HG03108 (cell line): ENCODE measurements around the gene WHRN.

Experiments
- ATAC-seq: cut with Tn5 transposase; IDR thresholded peaks from one replicate; pipeline ENCODE4 v1.9.1; 2021; ENCODE audit warnings: moderate library complexity; ENCODE audit not compliant: unreplicated experiment

WHRN gene

DNA sequence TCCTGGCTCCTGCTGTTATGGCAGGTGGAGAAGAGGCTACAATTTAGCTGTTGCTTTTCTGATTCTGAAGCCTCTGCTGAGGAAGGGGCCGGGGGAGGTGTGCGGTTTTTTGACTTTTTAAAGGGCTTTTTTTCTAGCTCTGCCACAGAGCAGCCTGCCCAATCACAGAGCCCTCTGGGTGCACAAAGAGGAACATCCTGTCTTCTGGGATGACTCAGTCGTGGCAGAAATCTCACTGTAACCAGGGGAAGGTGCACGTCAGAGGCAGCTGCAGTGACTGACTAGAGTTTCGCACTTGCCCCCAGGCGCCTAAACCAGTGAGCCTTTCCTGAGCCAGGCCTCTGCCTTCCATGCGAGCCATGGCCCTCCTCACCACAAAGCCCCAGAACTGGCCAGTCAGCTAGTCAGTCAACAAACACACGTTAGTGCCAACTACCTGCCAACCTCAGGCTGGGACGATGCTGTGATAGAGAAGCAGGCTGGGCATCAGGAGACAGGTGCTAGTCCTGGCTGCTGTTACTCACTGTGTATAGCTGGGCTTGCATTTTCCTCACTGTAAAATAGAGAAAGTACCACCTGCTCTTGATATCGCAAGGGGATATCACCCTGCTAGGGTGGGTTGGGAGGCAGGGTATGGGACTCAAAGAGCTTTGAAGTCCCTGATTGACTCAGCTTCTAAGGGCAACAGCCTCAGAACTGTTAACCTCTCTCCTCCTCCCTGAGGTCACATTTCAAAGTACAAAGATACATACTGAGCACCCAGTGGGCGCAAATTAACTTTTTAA lies 119.7 kb downstream of the WHRN start:
- peak; percentile 72 for ATAC-seq

DNA sequence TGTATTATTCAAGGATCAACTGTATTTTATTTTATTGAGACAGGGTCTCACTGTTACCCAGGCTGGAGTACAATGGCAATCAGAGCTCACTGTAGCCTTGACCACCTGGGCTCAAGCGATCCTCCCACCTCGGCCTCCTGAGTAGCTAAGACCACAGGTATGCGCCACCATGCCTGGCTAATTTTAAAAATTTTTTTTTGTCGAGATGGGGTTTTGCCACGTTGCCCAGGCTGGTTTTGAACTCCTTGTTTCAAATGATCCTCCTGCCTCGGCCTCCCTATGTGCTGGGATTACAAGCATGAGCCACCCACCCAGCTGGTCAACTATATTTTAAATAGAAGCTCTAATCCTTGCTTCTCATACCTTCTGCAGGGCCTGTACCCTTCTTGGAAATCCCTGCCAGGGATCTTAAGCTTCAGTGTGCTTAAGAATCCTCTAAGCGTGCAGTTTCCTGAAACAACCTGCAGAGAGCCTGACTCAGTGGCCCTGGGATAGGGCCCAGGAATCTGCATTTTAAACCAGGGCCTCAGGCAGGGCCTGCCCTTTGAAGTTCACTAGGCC lies 120.4 kb downstream of the WHRN start:
- no peak for ATAC-seq

DNA sequence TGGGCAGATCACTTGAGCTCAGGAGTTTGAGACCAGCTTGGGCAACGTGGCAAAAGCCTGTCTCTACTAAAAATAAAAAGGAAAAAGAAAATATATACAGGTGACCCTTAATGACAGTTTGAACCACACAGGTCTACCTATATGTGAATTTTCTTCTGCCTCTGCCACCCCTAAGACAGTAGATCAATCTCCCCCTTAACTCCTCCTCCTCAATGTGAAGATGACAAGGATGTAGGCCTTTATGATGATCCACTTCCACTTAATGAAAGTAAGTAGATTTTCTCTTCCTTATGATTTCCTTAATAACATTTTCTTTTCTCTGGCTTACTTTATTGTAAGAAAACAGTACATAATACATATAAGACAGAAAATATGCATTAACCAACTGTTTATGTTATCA lies 120.9 kb downstream of the WHRN start:
- ATAC-seq, result no peak

DNA sequence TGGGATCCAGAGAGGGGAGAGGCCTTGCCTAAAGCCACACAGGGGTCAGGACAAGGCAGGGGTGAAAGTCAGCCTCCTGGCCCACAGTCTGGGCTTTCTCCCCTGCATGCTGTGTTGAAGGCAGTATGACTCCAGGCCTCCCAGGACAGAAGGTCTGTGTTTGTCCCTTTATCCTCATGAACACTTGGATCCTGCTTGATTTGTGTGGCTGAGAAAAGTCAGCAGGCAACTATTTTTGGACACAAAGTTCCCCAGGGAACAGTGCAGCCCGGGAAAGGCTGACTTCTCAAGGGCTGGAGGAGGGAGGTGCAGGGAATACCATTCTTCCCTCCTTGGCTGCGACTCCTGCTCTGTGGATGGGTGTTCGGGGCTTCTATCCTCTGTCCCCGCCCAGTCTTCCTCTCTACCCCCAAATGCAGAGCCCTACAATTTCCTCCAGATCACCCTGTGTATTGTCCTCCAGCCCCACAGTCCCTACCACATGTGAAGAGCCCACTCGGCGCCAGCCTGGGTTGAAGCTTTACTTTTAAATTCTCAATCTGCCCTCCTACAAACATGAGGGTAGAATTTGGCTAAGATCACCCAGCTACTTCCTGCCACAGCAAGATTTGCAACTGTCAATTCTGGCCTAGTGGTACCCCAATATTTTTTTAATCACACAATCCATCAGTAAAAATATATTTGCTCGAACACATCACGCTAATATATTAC lies 121.6 kb downstream of the WHRN start:
- no peak for ATAC-seq

DNA sequence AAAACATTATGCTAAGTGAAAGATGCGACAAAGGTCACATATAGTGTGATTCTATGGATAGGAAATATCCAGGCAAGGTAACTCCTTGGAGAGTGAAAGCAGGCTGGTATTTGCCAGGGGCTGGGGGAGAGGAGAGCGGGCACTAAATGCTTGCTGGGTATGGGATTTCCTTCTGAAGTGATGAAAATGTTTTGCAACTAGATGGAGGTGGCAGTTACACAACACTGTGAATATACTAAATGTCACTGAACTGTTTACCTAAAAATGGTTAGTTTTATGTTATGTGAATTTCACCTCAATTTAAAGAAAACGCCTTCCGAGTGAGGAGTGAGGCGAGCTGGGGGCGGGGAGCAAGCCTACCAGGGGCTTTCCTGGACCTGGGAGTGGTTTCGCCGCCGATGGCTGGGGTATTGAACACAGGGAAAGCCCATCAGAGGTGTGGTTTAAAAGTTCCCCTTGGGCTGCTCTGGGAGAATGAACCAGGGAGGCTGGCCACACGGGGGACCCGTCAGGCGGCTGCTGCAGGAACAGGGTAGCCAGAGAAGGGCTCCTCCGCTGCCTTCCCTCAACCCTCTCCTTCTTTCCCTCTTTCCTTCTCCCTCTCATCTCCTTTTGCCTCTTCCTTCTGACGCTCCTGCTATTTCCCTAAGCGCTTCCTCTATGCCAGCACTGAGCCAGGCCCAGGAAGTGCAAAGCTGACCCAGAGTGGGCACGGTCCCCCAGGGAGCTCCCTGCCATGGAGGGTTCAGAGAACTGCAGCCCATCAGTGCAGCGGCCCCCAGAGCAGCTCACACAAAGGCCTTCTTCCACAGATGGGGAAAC lies 122.4 kb downstream of the WHRN start:
- ATAC-seq, result no peak

DNA sequence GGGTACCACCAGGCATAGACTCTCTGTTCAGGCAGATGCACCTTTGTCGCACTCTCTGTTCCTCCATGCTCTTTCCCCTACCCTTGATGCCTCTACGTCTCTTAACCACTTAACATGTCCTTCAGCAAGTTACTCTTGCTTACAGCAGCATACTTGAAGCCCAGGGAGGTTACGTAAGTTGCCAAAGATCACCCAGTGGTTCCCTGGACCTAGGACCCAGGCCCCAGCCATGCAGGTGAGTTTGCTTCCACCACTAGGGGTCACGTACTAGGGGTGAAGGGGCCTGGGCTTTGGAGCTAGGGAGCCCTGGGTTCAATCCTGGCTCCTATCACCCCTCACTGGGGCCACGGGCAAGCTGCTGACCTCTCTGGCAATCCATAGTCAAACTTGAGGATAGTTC lies 126.4 kb downstream of the WHRN start:
- no peak for ATAC-seq

DNA sequence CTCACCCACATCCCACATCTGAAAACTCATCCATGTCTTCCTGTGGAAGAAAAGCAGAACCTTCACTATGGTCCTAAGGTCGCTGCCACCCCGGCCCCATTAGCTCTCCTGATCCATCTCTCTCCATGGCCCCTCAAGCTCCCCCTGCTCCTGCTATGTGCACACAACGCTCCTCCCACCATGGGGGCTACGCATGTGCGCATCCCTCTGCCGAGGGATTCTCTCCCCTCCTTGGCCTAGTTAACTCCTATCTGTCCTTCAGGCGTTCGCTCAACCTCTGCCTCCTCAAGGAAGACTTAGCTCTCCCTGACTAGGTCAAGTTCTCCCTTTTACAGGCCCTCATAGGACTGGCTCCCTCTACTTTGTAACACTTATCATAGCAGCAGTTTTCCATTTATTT lies 127.3 kb downstream of the WHRN start:
- ATAC-seq, result no peak

DNA sequence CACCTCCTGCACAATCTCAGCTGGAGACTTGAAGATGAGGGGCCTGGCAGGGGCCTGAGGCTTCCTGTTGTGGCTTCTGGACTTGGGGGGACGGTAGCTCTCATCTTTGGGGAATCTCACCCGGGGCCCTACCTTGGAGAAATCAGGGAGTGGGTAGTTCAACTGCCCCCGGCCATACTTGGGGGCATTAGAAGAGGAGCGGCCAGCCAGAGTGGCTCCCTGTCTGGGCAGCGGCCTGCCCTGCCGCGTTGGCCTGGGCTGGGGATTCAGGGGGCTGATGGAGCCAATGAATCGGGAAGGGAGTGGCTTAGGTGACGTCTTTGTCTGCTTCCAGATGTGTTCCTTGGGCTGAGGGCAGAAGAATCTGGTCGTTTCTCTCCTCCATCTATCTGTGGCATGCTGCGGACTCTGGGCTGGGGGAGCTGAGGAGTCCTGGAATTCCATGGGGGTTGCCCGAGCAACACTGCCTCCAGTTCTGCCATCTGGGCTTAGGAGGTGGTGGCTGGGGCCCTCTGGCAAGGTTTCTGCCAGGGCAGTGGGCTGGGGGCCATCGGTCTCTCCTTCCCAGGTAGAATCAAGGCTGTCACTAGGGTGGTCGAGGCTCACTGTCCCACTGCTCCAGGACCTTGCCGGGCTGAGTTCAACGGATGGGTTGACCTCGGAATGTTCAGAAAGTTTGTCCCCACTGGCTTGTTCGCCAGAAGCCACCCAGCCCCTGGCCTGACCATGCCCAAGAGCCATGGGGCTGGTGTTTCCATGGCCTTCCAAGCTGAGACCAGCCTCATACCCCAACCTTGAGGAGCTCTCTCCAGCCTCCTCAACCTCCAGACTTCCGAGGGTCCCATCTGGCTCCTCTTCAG lies 128.5 kb downstream of the WHRN start:
- no peak for ATAC-seq

DNA sequence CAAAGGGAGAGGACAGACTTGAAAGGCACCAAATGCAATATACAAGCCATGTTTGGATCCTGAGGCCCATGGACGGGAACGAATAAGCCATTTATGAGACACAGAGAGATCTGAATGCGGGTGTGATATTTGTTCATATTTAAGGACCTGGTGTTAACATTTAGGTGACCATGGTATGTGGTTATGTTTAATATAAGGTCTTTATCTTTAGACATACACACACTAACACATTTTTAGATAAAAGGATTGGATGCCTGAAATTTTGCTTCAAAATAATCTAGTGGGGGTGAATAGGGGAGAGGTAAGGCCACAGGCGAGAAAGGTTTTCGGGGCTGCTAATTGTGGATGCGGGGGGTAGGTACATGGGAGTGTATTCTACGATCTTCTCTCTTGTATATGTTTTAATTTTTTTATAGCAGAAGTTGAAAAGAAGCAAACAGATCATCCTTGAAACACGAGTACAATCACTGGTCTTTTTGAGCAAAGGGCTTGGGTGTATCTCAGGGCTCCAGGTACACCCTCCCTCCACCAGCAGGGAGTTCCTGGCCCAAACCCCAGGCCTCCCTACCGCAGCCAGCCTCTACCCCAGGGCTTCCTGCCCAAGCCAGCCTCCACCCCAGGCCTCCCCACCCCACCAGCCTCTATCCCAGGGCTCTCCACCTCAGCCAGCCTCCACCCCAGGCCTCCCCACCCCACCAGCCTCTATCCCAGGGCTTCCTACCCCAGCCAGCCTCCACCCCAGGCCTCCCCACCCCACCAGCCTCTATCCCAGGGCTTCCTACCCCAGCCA lies 129.7 kb downstream of the WHRN start:
- no peak for ATAC-seq

DNA sequence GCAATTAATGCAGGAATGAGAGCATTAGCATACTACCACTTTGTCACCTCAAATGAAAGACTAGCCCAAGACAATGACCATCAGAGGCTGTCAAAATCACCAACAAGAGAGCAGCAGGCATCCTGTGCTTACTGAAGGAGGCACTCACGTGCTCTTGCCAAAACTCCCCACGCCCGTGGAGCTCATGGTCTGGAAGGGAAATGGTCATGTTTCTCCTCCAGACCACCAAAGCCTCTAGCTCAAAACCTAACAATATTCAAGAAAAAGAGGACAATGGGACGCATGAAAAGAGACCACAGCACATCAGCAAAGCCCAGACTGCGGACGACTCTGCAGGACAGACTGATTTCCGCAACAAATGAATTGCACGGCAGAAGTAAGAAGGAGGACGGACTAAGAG lies 130.3 kb downstream of the WHRN start:
- ATAC-seq, result no peak

DNA sequence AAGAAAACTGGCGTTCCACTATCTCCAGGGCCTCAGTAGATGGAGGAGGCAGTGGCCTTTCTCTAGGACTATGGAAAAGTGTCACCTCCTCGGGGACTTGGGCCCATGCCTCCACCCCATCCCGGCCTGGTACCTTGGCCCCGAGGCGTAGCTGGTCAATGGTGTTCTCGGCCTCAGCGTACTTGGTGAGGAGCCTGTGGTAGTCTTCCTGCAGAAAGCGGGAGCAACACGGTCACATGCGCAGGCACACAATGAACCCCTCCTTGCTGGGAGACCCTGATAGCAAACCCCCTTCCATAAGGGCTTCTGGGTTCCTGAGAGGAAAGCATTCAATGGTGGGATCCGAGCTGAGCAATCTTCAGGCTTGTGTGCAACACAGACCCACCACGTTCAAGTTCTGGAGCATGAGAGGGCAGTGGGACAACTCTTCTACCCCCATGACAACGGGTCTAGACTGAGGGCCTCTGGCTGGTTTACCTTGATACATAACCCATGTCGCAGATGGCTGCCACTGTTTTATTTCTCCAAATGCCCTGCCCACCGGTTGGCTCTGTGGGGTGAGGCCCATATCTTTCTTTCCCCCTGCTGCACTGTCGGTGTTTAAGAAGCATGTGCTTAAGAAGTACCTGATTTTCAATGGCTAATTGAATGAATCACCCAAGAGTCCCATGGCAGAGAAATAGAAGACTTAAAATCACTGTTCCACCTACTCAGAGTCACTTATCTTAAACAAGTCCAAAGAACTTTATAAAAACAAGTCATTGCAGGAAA lies 131.1 kb downstream of the WHRN start:
- no peak for ATAC-seq

DNA sequence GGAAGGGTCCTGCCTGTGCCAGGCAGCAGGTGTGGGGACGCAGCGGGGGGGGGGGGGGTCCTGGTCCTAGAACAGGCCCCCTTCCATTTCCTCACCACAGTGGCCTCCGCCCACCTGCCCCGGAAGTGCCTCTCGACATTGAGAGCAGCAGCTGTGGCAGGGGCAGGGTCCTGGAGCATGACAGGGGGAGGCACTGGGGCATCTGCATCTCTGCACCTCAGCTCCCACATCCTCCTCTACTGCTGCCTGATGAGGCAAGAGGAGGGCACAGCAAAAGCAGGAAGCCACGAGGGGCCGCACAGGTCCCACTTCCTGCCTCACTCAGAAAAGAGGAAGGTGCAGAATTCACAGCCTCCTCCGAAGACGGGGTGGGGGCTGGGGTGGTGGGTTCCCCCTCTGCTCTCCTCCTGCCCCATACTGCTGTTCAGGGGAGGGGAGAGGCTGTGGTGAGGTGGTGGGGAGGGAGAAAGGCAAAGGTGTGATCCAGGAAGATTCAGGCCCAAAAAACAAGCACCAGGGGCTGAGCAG lies 132.3 kb downstream of the WHRN start:
- ATAC-seq, result peak; percentile 91

DNA sequence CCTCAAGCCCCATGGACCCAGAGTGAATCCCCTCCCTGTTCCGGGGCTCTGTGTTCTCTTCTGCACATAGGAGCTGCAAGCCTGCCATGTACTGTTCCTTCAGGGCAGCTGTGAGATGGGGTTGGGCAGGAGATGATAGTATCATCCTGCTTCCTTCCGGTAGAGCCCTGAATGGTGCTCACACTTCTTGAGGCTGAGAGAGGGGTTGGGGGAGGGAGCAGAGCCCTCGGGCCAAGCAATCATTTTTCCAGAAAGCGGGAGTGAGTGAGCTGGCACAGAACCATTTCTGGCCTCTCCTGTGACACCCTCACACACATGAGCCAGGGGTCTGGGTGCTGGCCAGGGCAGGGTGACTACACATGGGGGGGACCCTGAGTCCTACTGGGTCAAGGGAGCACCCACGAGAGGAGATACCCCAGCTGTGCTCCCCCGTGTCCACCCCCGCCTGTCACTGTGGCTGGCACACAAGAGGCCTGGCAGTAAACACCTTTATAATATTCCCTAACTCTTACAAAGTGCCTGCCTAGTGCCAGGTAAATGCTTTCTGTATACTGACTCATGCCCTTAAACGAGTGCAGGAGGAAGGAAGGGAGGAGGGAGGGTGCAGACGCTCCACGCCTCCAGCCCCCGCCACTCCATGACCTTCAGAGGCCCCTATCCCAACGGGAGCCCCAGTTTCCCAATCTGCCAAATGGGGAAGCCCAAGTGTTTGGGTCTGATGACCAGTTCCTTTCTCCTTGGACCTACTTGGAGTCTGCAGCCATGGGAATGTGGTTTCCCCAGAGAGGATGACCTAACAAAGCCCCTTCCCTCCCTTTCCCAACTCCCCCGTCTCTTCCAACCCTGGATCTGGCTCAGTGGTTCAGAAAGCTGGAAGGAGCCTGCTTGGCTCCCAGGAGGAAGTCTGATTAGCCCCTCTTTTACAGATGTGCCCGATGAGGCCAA lies 133.0 kb downstream of the WHRN start:
- peak; percentile 31 for ATAC-seq

DNA sequence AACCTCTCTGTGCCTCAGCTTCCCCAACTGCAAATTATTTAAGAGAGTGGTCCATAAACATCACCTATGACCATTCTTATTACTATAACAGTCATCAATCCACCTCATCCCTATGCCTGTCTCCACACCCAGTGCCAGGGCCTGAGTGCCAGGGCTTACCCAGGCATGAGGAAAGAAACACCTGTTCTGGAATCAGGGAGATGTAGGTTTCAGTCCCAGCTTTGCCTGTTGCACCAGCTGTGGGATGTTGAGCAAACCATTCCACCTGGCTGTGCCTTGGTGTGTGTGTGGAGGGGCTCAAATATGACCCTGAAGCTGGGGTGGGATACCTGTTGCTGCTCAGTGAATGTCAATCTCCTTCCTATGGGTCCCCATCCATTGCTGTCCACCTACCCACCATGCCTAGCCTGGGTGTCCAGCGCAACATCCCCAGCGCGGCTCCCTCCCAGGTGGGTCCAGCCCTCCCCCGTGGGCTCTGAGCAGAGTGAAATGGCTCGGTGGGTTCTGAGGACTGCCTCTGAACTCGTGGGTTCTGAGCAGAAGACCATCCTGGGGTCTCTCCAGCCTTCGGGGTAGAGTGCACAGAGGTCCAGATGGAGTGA lies 133.8 kb downstream of the WHRN start:
- ATAC-seq, result no peak

DNA sequence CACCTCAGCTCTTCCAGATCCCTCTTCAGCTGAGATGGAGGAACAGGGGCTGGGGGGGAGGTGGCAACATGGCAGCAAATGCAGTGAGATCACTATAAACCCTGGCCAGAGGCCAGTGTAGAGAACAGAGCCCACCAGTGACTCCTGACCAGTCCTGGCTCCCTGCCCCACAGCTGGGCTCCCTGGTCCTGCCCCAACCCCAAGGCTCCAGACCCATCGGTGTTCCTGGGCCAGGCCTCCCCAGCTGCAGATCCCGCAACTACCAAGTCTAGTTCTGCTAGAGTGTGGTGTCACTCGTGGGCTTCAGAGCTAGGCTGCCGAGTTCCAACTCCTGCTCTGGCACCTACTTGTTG lies 134.3 kb downstream of the WHRN start:
- ATAC-seq, result no peak

DNA sequence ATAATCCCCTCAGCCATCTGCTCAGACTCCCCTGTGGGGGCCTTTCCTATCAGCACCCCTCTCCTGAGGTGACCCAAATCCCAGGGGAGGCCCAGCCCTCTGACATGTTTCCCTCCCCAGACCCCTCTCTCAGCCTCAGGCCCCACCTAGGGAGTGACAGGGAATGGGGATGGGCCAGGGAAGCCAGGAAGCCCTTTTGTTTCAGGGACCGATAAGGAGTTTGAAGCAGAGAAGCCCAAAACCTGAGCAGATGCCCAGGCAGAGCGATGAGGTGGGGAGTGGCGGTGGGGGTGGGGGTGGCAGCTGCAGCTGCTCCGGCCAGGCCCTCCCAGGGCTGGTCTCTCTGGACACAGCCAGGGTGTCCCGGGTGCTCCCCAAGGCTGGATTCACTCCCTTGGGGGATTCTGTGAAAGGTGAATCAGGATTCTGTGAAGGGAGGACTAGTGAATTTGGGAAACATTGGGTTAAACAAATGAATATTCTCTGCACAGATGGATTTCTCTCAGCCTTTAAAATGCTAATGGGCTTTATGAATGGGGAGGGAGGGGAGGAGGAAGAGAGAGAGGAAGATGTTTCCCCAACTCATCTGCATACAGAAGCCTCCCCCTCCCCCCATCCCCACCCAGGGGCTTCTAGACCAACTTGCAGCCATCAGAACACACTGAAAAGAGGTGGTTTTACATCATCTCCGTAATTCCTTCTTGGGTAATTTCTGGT lies 134.9 kb downstream of the WHRN start:
- no peak for ATAC-seq
